ENCODE measurements around the gene HIKESHI.

The HIKESHI gene

GRCh38 chr11:86386746-86387145, 84.7 kb downstream of the HIKESHI start:
- Histone ChIP-seq H3K9me3 (ENCODE audit: control insufficient read depth, low read length) (no peaks in the 10 kb centered on the region), H3K4me1 (ENCODE audit: control insufficient read depth, insufficient read depth, low read length) (no peaks in the 10 kb centered on the region), H3K27me3 (ENCODE audit: control insufficient read depth, insufficient read depth, low read length) (no peaks in the 10 kb centered on the region), H3K4me3 (ENCODE audit: low read length) (no peak overlapping the region), H3K36me3 (ENCODE audit: control insufficient read depth, insufficient read depth, low read length) (no peaks in the 10 kb centered on the region), H3K9ac (ENCODE audit: low read length) (no peak overlapping the region)

DNA sequence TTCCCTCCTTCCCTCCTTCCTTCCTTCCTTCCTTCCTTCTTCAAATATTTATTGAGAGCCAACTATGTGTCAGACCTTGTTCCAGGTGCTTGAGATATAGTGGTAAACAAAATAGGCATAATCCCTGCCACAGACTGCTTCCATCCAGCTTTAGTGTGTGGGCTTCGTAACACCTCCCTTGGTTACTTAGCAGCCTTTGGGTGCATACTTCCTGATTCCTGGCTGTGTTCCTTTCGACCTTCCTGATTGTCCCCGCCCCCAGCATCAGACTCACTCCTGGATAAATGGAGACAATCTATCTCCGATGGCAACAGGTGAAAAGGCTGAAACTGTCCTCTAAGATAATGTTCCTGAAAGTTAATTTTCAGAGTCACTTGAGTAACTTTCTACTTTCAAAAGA, 86.2 kb downstream of the HIKESHI start:
- Histone ChIP-seq H3K27me3 (ENCODE audit: control insufficient read depth, insufficient read depth, low read length) (no peaks in the 10 kb centered on the region), H3K9me3 (ENCODE audit: control insufficient read depth, low read length) (no peaks in the 10 kb centered on the region), H3K4me3 (ENCODE audit: low read length) (no peak overlapping the region), H3K9ac (ENCODE audit: low read length) (no peak overlapping the region), H3K4me1 (ENCODE audit: control insufficient read depth, insufficient read depth, low read length) (no peaks in the 10 kb centered on the region), H3K36me3 (ENCODE audit: control insufficient read depth, insufficient read depth, low read length) (no peaks in the 10 kb centered on the region)

DNA sequence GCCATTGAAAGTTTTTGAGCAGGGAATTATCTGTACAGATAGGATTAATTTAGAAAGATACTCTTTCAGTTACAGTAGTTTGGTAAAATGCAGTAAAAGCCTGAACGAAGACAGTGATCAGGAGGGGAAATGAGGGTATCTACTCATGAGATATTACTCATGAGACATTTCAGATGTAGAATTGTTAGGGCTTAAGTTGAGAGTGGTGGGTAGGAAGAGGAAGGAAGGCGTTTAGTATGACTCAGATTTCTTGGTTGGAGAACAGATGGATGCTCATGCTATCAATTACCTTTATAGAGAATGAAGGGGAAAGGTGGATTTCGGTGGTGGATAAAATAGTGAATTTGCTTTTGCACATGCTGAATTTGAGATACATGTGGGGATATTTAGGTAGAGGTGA, 88.4 kb downstream of the HIKESHI start:
- no peak overlapping the region for H3K9ac ChIP-seq (ENCODE audit: low read length)
- H3K4me1 ChIP-seq (ENCODE audit: control insufficient read depth, insufficient read depth, low read length) = no peaks in the 10 kb centered on the region
- no peak overlapping the region for H3K4me3 ChIP-seq (ENCODE audit: low read length)
- H3K36me3 ChIP-seq (ENCODE audit: control insufficient read depth, insufficient read depth, low read length) = no peaks in the 10 kb centered on the region
- H3K9me3 ChIP-seq (ENCODE audit: control insufficient read depth, low read length) = no peaks in the 10 kb centered on the region
- no peaks in the 10 kb centered on the region for H3K27me3 ChIP-seq (ENCODE audit: control insufficient read depth, insufficient read depth, low read length)

DNA sequence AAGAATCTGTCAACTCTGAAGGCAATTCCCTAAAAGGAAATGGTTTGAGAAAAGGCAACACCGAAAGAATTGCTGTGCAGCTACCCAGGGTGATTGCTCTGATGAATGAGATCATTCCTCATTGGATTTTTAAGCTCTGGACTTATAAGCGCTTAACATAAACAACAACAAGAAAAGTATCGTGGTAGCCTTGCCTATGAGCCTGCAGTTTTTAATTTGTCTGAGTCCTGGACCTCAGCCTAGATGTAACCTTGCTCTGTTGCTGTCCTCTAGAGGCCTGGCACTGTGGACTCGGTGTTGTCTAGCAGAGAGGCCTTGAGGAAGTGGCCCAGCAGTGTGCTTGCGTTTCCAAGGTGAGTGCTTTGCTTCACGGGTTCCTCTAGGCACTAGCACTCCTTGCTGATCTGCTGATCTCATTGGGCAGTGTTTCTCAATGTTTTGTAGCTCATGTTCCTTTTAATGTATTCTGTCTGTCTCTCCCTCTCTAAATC, 93.1 kb downstream of the HIKESHI start:
- no peak overlapping the region for H3K4me3 ChIP-seq (ENCODE audit: low read length)
- no peaks in the 10 kb centered on the region for H3K9me3 ChIP-seq (ENCODE audit: control insufficient read depth, low read length)
- H3K27me3 ChIP-seq (ENCODE audit: control insufficient read depth, insufficient read depth, low read length) = no peaks in the 10 kb centered on the region
- no peaks in the 10 kb centered on the region for H3K4me1 ChIP-seq (ENCODE audit: control insufficient read depth, insufficient read depth, low read length)
- no peaks in the 10 kb centered on the region for H3K36me3 ChIP-seq (ENCODE audit: control insufficient read depth, insufficient read depth, low read length)
- H3K9ac ChIP-seq (ENCODE audit: low read length) = no peak overlapping the region
